ENCODE results near the gene TSEN54.

Gene TSEN54

GRCh38 chr17:75489511-75489955 lies 26.8 kb upstream of the TSEN54 start:
- DNase-seq = no peak

GRCh38 chr17:75490173-75490743 lies 26.1 kb upstream of the TSEN54 start:
- DNase-seq = no peak

- DNase-seq = no peak
Measured at GRCh38 chr17:75490953-75491649, 25.2 kb upstream of the TSEN54 start.

- no peak for DNase-seq
Measured at GRCh38 chr17:75491680-75492079, 24.6 kb upstream of the TSEN54 start.

GRCh38 chr17:75492555-75493168 lies 23.7 kb upstream of the TSEN54 start:
- DNase-seq = no peak

- DNase-seq = no peak
Measured at GRCh38 chr17:75493476-75494129, 22.7 kb upstream of the TSEN54 start.

- DNase-seq = no peak
Measured at GRCh38 chr17:75494326-75494877, 21.9 kb upstream of the TSEN54 start.

- DNase-seq = no peak
Measured at GRCh38 chr17:75496005-75496404, 20.3 kb upstream of the TSEN54 start.

- DNase-seq = no peak
Measured at GRCh38 chr17:75498039-75498725, 18.1 kb upstream of the TSEN54 start.

GRCh38 chr17:75498726-75499213 lies 17.6 kb upstream of the TSEN54 start:
- DNase-seq = no peak

GRCh38 chr17:75499313-75500022 lies 16.9 kb upstream of the TSEN54 start:
- DNase-seq = no peak

- DNase-seq = no peak
Measured at GRCh38 chr17:75500419-75501216, 15.7 kb upstream of the TSEN54 start.

- no peak for DNase-seq
Measured at GRCh38 chr17:75501378-75502071, 14.8 kb upstream of the TSEN54 start.

GRCh38 chr17:75502072-75502720 lies 14.1 kb upstream of the TSEN54 start:
- no peak for DNase-seq

- no peak for DNase-seq
Measured at GRCh38 chr17:75502721-75503329, 13.5 kb upstream of the TSEN54 start.

- no peak for DNase-seq
Measured at GRCh38 chr17:75503337-75503950, 12.9 kb upstream of the TSEN54 start.

- no peak for DNase-seq
Measured at GRCh38 chr17:75503976-75504346, 12.4 kb upstream of the TSEN54 start.

GRCh38 chr17:75504347-75505151 lies 11.8 kb upstream of the TSEN54 start:
- DNase-seq = no peak

- DNase-seq = no peak
Measured at GRCh38 chr17:75505152-75505409, 11.2 kb upstream of the TSEN54 start.

All from NCI-H187 (cell line).